PFSK-1 (cell line): Measurements from ENCODE around the gene VCPKMT.

Source experiments
- FOXP2 ChIP-seq: optimal IDR thresholded peaks from 2 replicates; pipeline ENCODE3; 2011; ENCODE audit warnings: borderline replicate concordance, control low read depth, inconsistent platforms; ENCODE audit not compliant: insufficient read depth; ENCODE audit errors: extremely low read length, extremely low read depth
- POLR2AphosphoS5 ChIP-seq: IDR thresholded peaks from 2 replicates; pipeline ENCODE4 v1.6.1; 2012; ENCODE audit warnings: low read depth, mild to moderate bottlenecking, control low read depth, low read length, moderate library complexity
- TAF1 ChIP-seq: IDR thresholded peaks from 2 replicates; pipeline ENCODE4 v1.6.1; 2012; ENCODE audit warnings: low read length, control low read depth, borderline replicate concordance; ENCODE audit not compliant: insufficient read depth
- TF ChIP-seq, protein P1 (sequence below), 2 experiments: IDR thresholded peaks; 2 replicates each; pipeline versions ENCODE4 v1.6.1 to v1.8.0; 2011 to 2012; ENCODE audit warnings: low read depth in 2 of 2, low read length in 2 of 2, control low read depth in 1 of 2, inconsistent platforms in 1 of 2, mild to moderate bottlenecking in 1 of 2, moderate library complexity in 1 of 2; ENCODE audit not compliant: insufficient read depth in 1 of 2

GRCh38 chr14:50065583-50065982, 50.8 kb downstream of the VCPKMT start:
- TF ChIP-seq POLR2AphosphoS5, result no peak
- no peak for TF ChIP-seq TAF1
- TF ChIP-seq, protein P1, sequence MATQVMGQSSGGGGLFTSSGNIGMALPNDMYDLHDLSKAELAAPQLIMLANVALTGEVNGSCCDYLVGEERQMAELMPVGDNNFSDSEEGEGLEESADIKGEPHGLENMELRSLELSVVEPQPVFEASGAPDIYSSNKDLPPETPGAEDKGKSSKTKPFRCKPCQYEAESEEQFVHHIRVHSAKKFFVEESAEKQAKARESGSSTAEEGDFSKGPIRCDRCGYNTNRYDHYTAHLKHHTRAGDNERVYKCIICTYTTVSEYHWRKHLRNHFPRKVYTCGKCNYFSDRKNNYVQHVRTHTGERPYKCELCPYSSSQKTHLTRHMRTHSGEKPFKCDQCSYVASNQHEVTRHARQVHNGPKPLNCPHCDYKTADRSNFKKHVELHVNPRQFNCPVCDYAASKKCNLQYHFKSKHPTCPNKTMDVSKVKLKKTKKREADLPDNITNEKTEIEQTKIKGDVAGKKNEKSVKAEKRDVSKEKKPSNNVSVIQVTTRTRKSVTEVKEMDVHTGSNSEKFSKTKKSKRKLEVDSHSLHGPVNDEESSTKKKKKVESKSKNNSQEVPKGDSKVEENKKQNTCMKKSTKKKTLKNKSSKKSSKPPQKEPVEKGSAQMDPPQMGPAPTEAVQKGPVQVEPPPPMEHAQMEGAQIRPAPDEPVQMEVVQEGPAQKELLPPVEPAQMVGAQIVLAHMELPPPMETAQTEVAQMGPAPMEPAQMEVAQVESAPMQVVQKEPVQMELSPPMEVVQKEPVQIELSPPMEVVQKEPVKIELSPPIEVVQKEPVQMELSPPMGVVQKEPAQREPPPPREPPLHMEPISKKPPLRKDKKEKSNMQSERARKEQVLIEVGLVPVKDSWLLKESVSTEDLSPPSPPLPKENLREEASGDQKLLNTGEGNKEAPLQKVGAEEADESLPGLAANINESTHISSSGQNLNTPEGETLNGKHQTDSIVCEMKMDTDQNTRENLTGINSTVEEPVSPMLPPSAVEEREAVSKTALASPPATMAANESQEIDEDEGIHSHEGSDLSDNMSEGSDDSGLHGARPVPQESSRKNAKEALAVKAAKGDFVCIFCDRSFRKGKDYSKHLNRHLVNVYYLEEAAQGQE (IDR thresholded peaks at IDR 0.05; ENCODE audit: insufficient read depth in 1 of 2, low read depth in 2 of 2, low read length in 2 of 2), result no peak
- TF ChIP-seq FOXP2, result no peak
